K562 (cell line): Measurements from ENCODE around the gene LONP1. TPM values are rescaled to one million over a fixed set of nuclear protein-coding genes. Genes with fewer than 3 reads are reported as not detected.

Experiments
- ATAC-seq: fragments of 200-7000 bp; cut with Tn5 transposase; 3 replicates; pipeline ENCODE4 v1.9.1; 2020; ENCODE audit warnings: moderate library complexity
- BruUV-seq: library from RNA; stranded (reverse); fragments of 400-500 nt; replicated peaks from 2 replicates; lab custom pipeline; 2021; lab: Mats Ljungman, UMichigan
- CTCF ChIA-PET: fragments of 300-600 bp; formaldehyde crosslinking; extraction: SDS; loops from one replicate; lab custom pipeline; 2021; ENCODE audit warnings: low intra/inter-chr PET ratio; lab: Yijun Ruan, JAX
- POLR2A ChIA-PET: fragments of 300-600, 350-650 bp; sonication (Branson Sonifier 250); formaldehyde crosslinking; extraction: SDS; loops from one replicate; lab custom pipeline; 2021; ENCODE audit warnings: antibody characterized with exemption, inconsistent platforms; lab: Yijun Ruan, JAX
- DNase-seq, 4 experiments: peaks; one replicate each; pipeline versions ENCODE4 v3.0.0 to v3.0.0-alpha.2; 2011 to 2018; ENCODE audit warnings: low spot score in 3 of 4, mixed read lengths in 3 of 4; ENCODE audit errors: extremely low read depth in 1 of 4
- FAIRE-seq: peaks from 2 replicates; lab custom pipeline; 2011; peaks lifted over from hg19 to GRCh38; lab: Jason Lieb, UNC
- H2AFZ ChIP-seq: 2 replicates; pipeline ENCODE4 v1.6.0; 2011; ENCODE audit warnings: low read depth, low read length, control low read depth, inconsistent platforms
- H3K27ac ChIP-seq: fragments of 200-600 bp; 3 replicates; pipeline ENCODE4 v1.8.0; 2011; ENCODE audit warnings: low read depth, mild to moderate bottlenecking, control low read depth, inconsistent platforms, low read length, moderate library complexity, mixed read lengths; ENCODE audit errors: extremely low read depth
- H3K27me3 ChIP-seq, 2 experiments: fragments of 300-600 bp in 1 of 2; 2 replicates in 1 of 2; 3 replicates in 1 of 2; pipeline versions ENCODE4 v1.6.0 to v1.8.0; 2011; ENCODE audit warnings: inconsistent platforms in 2 of 2, low read length in 2 of 2, mild to moderate bottlenecking in 1 of 2, mixed read lengths in 1 of 2, moderate library complexity in 1 of 2; ENCODE audit not compliant: control insufficient read depth in 2 of 2, insufficient read depth in 2 of 2
- H3K36me3 ChIP-seq: fragments of 300-600 bp; 3 replicates; pipeline ENCODE4 v1.8.0; 2011; ENCODE audit warnings: mild to moderate bottlenecking, low read length, inconsistent platforms; ENCODE audit not compliant: control insufficient read depth, insufficient read depth
- H3K4me1 ChIP-seq, 2 experiments: fragments of 200-600 bp in 1 of 2; replicated peaks in 1 of 2; 2 replicates in 1 of 2; 3 replicates in 1 of 2; pipeline versions ENCODE4 v1.5.1 to v1.8.0; 2011; ENCODE audit warnings: inconsistent platforms in 2 of 2, low read length in 2 of 2, mild to moderate bottlenecking in 1 of 2, mixed read lengths in 1 of 2, moderate library complexity in 1 of 2; ENCODE audit not compliant: control insufficient read depth in 2 of 2, insufficient read depth in 2 of 2
- H3K4me2 ChIP-seq: 2 replicates; pipeline ENCODE4 v1.6.1; 2011; ENCODE audit warnings: low read length, control low read depth, inconsistent platforms, mixed read lengths; ENCODE audit not compliant: insufficient read depth
- H3K4me3 ChIP-seq: fragments of 200-600 bp; sonication (generic), shearing (Covaris generic); 2 replicates; pipeline ENCODE4 v1.5.1; 2016; ENCODE audit warnings: control low read depth, inconsistent platforms
- H3K79me2 ChIP-seq: fragments of 200-600 bp; 3 replicates; pipeline ENCODE4 v1.8.0; 2011; ENCODE audit warnings: low read length, inconsistent platforms; ENCODE audit not compliant: control insufficient read depth, insufficient read depth
- H3K9ac ChIP-seq, 2 experiments: 2 replicates each; pipeline versions ENCODE4 v1.6.0 to v1.6.1; 2011; ENCODE audit warnings: low read depth in 2 of 2, low read length in 2 of 2, control low read depth in 1 of 2, inconsistent platforms in 1 of 2, mild to moderate bottlenecking in 1 of 2, mixed read lengths in 1 of 2; ENCODE audit not compliant: insufficient read depth in 1 of 2
- H3K9me1 ChIP-seq: one replicate; pipeline ENCODE4 v1.6.0; 2011; ENCODE audit warnings: inconsistent platforms, mild to moderate bottlenecking, low read length, moderate library complexity; ENCODE audit not compliant: control insufficient read depth, insufficient read depth
- H3K9me3 ChIP-seq: replicated peaks from 2 replicates; pipeline ENCODE4 v1.5.1; 2011; ENCODE audit warnings: low read depth, low read length, inconsistent platforms; ENCODE audit not compliant: control insufficient read depth, insufficient read depth
- H4K20me1 ChIP-seq: replicated peaks from 2 replicates; pipeline ENCODE4 v1.6.1; 2011; ENCODE audit warnings: low read length, inconsistent platforms, mixed read lengths; ENCODE audit not compliant: control insufficient read depth, insufficient read depth
- BHLHE40 ChIP-seq: IDR thresholded peaks from 2 replicates; pipeline ENCODE4 v1.6.1; 2011; ENCODE audit warnings: low read length, improper control_type of control experiment
- CREM ChIP-seq: IDR thresholded peaks from 2 replicates; pipeline ENCODE4 v1.6.1; 2014; ENCODE audit warnings: antibody characterized with exemption, low read depth
- KLF16 ChIP-seq: IDR thresholded peaks from 2 replicates; pipeline ENCODE4 v1.6.1; 2016; ENCODE audit warnings: antibody characterized with exemption
- STAG1 ChIP-seq: sonication (generic); formaldehyde crosslinking; IDR thresholded peaks from 2 replicates; pipeline ENCODE4 v1.5.0; 2020; ENCODE audit warnings: missing genetic modification reagents, borderline replicate concordance
- ZC3H4 ChIP-seq: sonication (generic); formaldehyde crosslinking; IDR thresholded peaks from 2 replicates; pipeline ENCODE4 v1.9.0; 2021; ENCODE audit warnings: missing genetic modification reagents, borderline replicate concordance
- ZNF140 ChIP-seq: fragments of 250-450 bp; sonication (Bioruptor Pico); IDR thresholded peaks from 2 replicates; pipeline ENCODE4 v1.8.0; 2021; ENCODE audit warnings: moderate library complexity, mild to moderate bottlenecking, inconsistent platforms
- ZNF24 ChIP-seq: fragments of 450-650 bp; IDR thresholded peaks from 2 replicates; pipeline ENCODE4 v1.6.1; 2016
- ZNF764 ChIP-seq: fragments of 250-450 bp; sonication (Bioruptor Pico); IDR thresholded peaks from 2 replicates; pipeline ENCODE4 v1.4.0; 2020; ENCODE audit warnings: low read depth, mild to moderate bottlenecking, moderate library complexity
- ZNF780A ChIP-seq: fragments of 250-450 bp; sonication (Bioruptor Pico); IDR thresholded peaks from 2 replicates; pipeline ENCODE4 v1.5.0; 2021; ENCODE audit warnings: mild to moderate bottlenecking
- ZNF830 ChIP-seq: fragments of 250-450 bp; sonication (Bioruptor Pico); IDR thresholded peaks from 2 replicates; pipeline ENCODE4 v1.5.0; 2021; ENCODE audit warnings: mild to moderate bottlenecking
- WGBS: fragments of 100-300 bp; shearing (Covaris generic); methylation state at CpG from one replicate; pipeline ENCODE4 v1.1.6; 2016; ENCODE audit warnings: low coverage, mixed read lengths; ENCODE audit not compliant: insufficient coverage; ENCODE audit errors: missing lambda C conversion rate; 5-methylcytosine and 5-hydroxymethylcytosine counted together
- in situ Hi-C: fragments of 300-500 bp; cut with MboI; formaldehyde crosslinking; loops from 4 replicates; pipeline ENCODE4 v1.15.0; 2018; ENCODE audit warnings: inconsistent platforms, mixed read lengths
- intact Hi-C: fragments of 100-400 bp; cut with micrococcal nuclease; formaldehyde crosslinking; loops from 2 replicates; pipeline ENCODE4 v1.14.2; 2022
- polyA plus RNA-seq, 8 experiments: library from polyadenylated mRNA; depleted of rRNA in 4 of 8; stranded (reverse) in 5 of 8; unstranded in 3 of 8; fragments of >200 nt; fragmentation: Nextera tagmentation in 2 of 8; fragmentation: Illumina TruSeq in 1 of 8; extraction: Ambion mirVana in 2 of 8; extraction: Trizol in 1 of 8; gene quantifications; 2 replicates each; pipeline versions ENCODE4 v1.2.1 to v1.2.3, GENCODE V29; 2011 to 2014; ENCODE audit warnings: inconsistent platforms in 1 of 8, missing spikeins in 1 of 8
- total RNA-seq, 7 experiments: library from RNA; depleted of rRNA in 6 of 7; stranded (reverse); fragments of >200 nt in 6 of 7; fragmentation: Illumina TruSeq in 2 of 7; extraction: Trizol in 2 of 7; gene quantifications; 2 replicates each; pipeline versions ENCODE4 v1.2.1 to v1.2.3, GENCODE V29; 2011 to 2021; ENCODE audit warnings: low replicate concordance in 1 of 7
- TF ChIP-seq, protein P1 (sequence below): sonication (generic); formaldehyde crosslinking; IDR thresholded peaks from 2 replicates; pipeline ENCODE4 v1.9.0; 2022; ENCODE audit warnings: mild to moderate bottlenecking, missing genetic modification reagents
- TF ChIP-seq, protein P2 (sequence below): sonication (generic); formaldehyde crosslinking; IDR thresholded peaks from 2 replicates; pipeline ENCODE4 v1.8.1; 2023; ENCODE audit warnings: mild to moderate bottlenecking, missing genetic modification reagents
- TF ChIP-seq, protein P3 (sequence below): sonication (generic); formaldehyde crosslinking; IDR thresholded peaks from 2 replicates; pipeline ENCODE4 v1.4.0; 2020; ENCODE audit warnings: mild to moderate bottlenecking, missing genetic modification reagents
- TF ChIP-seq, protein P4 (sequence below): fragments of 250-450 bp; sonication (Bioruptor Pico); IDR thresholded peaks from 2 replicates; pipeline ENCODE4 v1.5.1; 2021; ENCODE audit warnings: mild to moderate bottlenecking

Gene LONP1
- total and polyA plus RNA-seq, 9 of the 15 experiments (the other 6 are each of a cell fraction or from before 2014, with no cell fraction given) = 1.1 to 238 (median 84.5) TPM

DNA sequence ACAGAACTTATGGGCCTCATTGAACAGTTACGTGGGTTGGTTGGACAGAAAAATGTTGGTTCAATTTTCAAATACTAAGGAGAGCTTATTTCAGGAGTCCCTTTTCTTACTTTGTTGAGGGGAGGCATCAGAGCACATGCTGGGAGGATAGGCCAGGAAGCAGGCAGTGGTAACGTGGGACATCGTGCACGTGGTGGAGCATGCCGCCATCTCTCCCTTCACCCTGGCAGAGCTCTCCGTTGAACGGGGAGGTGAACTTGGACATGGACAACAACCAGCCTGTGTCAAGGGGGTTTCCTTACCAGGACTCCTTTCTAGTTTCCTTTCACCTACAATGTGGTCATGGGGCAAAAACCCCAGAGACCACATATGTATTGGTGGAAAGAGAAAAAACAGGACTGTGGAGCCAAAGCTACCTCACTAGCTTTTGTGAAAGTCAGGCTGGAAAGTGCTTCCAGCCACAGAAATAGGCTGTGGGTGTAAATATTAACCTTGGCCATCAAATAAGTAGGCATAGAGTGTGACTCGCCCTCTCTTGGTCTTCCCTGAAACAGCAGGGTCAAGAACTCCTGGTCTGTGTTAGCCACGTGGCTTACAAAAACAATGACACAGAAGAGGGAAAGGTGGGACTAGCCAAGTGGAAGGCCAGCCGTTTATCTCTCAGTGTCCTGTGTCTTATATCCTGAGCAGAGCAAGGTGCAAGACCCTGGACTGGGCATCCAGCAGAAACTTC, 54.0 kb downstream of the LONP1 start (continued):
- TF ChIP-seq, protein P1, sequence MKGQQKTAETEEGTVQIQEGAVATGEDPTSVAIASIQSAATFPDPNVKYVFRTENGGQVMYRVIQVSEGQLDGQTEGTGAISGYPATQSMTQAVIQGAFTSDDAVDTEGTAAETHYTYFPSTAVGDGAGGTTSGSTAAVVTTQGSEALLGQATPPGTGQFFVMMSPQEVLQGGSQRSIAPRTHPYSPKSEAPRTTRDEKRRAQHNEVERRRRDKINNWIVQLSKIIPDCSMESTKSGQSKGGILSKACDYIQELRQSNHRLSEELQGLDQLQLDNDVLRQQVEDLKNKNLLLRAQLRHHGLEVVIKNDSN = peak; percentile 30; the same call in 1 of the 2 replicates
- no peak for TF ChIP-seq ZNF780A

DNA sequence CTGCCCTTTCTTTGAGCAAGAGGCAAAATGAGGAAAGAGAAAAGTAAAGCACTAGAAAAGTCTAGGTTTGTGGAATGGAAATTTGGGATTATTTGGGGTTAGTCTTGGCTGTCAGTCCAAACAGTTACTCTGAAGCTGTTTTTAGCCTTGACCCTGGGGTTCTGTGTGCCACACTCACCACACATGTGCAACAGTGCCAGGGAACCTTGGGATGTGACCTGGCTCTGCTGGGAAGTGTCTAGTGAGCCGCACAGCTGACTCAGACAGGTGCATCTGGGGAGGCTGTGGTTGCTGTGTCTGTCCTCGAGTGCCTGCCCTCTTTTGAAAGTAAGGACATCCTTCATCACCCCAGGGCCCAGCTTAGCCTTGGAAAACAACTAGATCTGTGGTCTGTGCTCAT, 55.4 kb downstream of the LONP1 start:
- Histone ChIP-seq H3K79me2 (no peaks in the 10 kb centered on the region), H3K27ac (no peak overlapping the region), H3K4me2 (no peak overlapping the region), H3K4me3 (no peak overlapping the region), H3K27me3 (no peaks in the 10 kb centered on the region), H3K9ac (no peak overlapping the region; a peak in 1 of 4 replicates), H4K20me1 (no peaks in the 10 kb centered on the region; the same call in 1 of the 2 replicates), H3K9me3 (no peaks in the 10 kb centered on the region), H2AFZ (no peak overlapping the region), H3K9me1 (peaks cover 2% of the 10 kb centered on the region), H3K4me1 (peaks cover 0 to 9% of the 10 kb centered on the region in 2 experiments; a peak in 2 of 5 replicates), H3K36me3 (peaks cover 92% of the 10 kb centered on the region)
- ChIA-PET POLR2A (interaction anchor here (0.8 kb wide), 1 partner anchor 10 kb away, joined by 3 read pairs; no protein-coding TSS in a partner anchor), CTCF (no interaction called here)
- no TSS peak for BruUV-seq
- ATAC-seq (no peak), DNase-seq (no peak), FAIRE-seq (no peak)
- in situ Hi-C loops = no loop called here
- WGBS = 88% methylated on average over 2 of the region's 2 CpGs
- intact Hi-C loops = no loop called here
- TF ChIP-seq KLF16 = no peak
- TF ChIP-seq, protein P2, sequence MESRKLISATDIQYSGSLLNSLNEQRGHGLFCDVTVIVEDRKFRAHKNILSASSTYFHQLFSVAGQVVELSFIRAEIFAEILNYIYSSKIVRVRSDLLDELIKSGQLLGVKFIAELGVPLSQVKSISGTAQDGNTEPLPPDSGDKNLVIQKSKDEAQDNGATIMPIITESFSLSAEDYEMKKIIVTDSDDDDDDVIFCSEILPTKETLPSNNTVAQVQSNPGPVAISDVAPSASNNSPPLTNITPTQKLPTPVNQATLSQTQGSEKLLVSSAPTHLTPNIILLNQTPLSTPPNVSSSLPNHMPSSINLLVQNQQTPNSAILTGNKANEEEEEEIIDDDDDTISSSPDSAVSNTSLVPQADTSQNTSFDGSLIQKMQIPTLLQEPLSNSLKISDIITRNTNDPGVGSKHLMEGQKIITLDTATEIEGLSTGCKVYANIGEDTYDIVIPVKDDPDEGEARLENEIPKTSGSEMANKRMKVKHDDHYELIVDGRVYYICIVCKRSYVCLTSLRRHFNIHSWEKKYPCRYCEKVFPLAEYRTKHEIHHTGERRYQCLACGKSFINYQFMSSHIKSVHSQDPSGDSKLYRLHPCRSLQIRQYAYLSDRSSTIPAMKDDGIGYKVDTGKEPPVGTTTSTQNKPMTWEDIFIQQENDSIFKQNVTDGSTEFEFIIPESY (CRISPR knock-in tag) = no peak
- TF ChIP-seq STAG1 (CRISPR knock-in tag) = no peak
- TF ChIP-seq, protein P3, sequence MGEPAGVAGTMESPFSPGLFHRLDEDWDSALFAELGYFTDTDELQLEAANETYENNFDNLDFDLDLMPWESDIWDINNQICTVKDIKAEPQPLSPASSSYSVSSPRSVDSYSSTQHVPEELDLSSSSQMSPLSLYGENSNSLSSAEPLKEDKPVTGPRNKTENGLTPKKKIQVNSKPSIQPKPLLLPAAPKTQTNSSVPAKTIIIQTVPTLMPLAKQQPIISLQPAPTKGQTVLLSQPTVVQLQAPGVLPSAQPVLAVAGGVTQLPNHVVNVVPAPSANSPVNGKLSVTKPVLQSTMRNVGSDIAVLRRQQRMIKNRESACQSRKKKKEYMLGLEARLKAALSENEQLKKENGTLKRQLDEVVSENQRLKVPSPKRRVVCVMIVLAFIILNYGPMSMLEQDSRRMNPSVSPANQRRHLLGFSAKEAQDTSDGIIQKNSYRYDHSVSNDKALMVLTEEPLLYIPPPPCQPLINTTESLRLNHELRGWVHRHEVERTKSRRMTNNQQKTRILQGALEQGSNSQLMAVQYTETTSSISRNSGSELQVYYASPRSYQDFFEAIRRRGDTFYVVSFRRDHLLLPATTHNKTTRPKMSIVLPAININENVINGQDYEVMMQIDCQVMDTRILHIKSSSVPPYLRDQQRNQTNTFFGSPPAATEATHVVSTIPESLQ (CRISPR knock-in tag) = no peak
- TF ChIP-seq ZNF24 = no peak
- TF ChIP-seq ZNF764 (CRISPR knock-in tag) = no peak
- TF ChIP-seq CREM = no peak
- no peak for TF ChIP-seq ZNF830 (CRISPR knock-in tag)
- no peak for TF ChIP-seq BHLHE40
- TF ChIP-seq, protein P4, sequence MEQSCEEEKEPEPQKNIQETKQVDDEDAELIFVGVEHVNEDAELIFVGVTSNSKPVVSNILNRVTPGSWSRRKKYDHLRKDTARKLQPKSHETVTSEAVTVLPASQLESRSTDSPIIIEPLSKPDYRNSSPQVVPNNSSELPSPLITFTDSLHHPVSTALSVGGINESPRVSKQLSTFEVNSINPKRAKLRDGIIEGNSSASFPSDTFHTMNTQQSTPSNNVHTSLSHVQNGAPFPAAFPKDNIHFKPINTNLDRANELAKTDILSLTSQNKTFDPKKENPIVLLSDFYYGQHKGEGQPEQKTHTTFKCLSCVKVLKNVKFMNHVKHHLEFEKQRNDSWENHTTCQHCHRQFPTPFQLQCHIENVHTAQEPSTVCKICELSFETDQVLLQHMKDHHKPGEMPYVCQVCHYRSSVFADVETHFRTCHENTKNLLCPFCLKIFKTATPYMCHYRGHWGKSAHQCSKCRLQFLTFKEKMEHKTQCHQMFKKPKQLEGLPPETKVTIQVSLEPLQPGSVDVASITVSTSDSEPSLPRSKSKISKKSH (CRISPR knock-in tag) = no peak
- TF ChIP-seq ZC3H4 (CRISPR knock-in tag) = no peak
- no peak for TF ChIP-seq ZNF140 (CRISPR knock-in tag)
